Measurements from ENCODE around the gene PUM1. TPM values are rescaled to one million over a fixed set of nuclear protein-coding genes. Genes with fewer than 3 reads are reported as not detected.
"Not testable (repeated sequence)": the region's sequence is repeated elsewhere in the genome, so short reads cannot be mapped to it uniquely, and the experiment has no call there.

PUM1 gene
- polyA plus RNA-seq, 4 donors, result 16.5 to 76.5 (median 23.3) TPM

- DNase-seq (peak; percentile 4 to 36), FAIRE-seq (no peak)
- peak overlapping the region in 1 of 3 donors; percentile 94 for H3K27ac ChIP-seq (ENCODE audit: low read depth in 1 of 3, low read length in 2 of 3)
- H3K27me3 ChIP-seq (ENCODE audit: control insufficient read depth in 3 of 3, insufficient read depth in 3 of 3, low read length in 3 of 3), result no peaks in the 10 kb centered on the region
- peaks cover 0 to 29% (median 2%) of the 10 kb centered on the region in 3 donors for H3K4me1 ChIP-seq (ENCODE audit: control insufficient read depth in 3 of 3, insufficient read depth in 2 of 3, low read depth in 1 of 3, low read length in 2 of 3)
- WGBS, 3 donors, result 31 to 52% (median 33%) methylated on average over 4 of the region's 4 CpGs
- H3K9me3 ChIP-seq (ENCODE audit: control insufficient read depth in 2 of 2, insufficient read depth in 1 of 2, low read depth in 1 of 2, low read length in 1 of 2), result no peaks in the 10 kb centered on the region
- no peaks in the 10 kb centered on the region for H3K36me3 ChIP-seq (ENCODE audit: control insufficient read depth in 3 of 3, insufficient read depth in 2 of 3, low read depth in 1 of 3, low read length in 3 of 3)
- no peak overlapping the region for H3K4me3 ChIP-seq (ENCODE audit: low read depth in 1 of 3, low read length in 3 of 3)
Observed at GRCh38 chr1:31101147-31101502, 35.6 kb upstream of the PUM1 start.

- DNase-seq (peak; percentile 7 to 84), FAIRE-seq (no peak)
- peak overlapping the region in 1 of 3 donors; percentile 94 for H3K27ac ChIP-seq (ENCODE audit: low read depth in 1 of 3, low read length in 2 of 3)
- peaks cover 0 to 33% (median 2%) of the 10 kb centered on the region in 3 donors for H3K4me1 ChIP-seq (ENCODE audit: control insufficient read depth in 3 of 3, insufficient read depth in 2 of 3, low read depth in 1 of 3, low read length in 2 of 3)
- no peak overlapping the region for H3K4me3 ChIP-seq (ENCODE audit: low read depth in 1 of 3, low read length in 3 of 3)
- no peaks in the 10 kb centered on the region for H3K36me3 ChIP-seq (ENCODE audit: control insufficient read depth in 3 of 3, insufficient read depth in 2 of 3, low read depth in 1 of 3, low read length in 3 of 3)
- H3K9me3 ChIP-seq (ENCODE audit: control insufficient read depth in 2 of 2, insufficient read depth in 1 of 2, low read depth in 1 of 2, low read length in 1 of 2), result no peaks in the 10 kb centered on the region
- WGBS, 3 donors, result 54 to 80% (median 72%) methylated on average over 6 of the region's 6 CpGs
- H3K27me3 ChIP-seq (ENCODE audit: control insufficient read depth in 3 of 3, insufficient read depth in 3 of 3, low read length in 3 of 3), result no peaks in the 10 kb centered on the region
Observed at GRCh38 chr1:31099293-31100032, 33.9 kb upstream of the PUM1 start.

- no peak overlapping the region for H3K27ac ChIP-seq (ENCODE audit: low read depth in 1 of 3, low read length in 2 of 3)
- WGBS, 3 donors, result 79 to 90% (median 88%) methylated on average over 6 of the region's 6 CpGs
- H3K27me3 ChIP-seq (ENCODE audit: control insufficient read depth in 3 of 3, insufficient read depth in 3 of 3, low read length in 3 of 3), result no peaks in the 10 kb centered on the region
- H3K9me3 ChIP-seq (ENCODE audit: control insufficient read depth in 2 of 2, insufficient read depth in 1 of 2, low read depth in 1 of 2, low read length in 1 of 2), result no peaks in the 10 kb centered on the region
- no peak for FAIRE-seq
- H3K4me3 ChIP-seq (ENCODE audit: low read depth in 1 of 3, low read length in 3 of 3), result no peak overlapping the region
- H3K36me3 ChIP-seq (ENCODE audit: control insufficient read depth in 3 of 3, insufficient read depth in 2 of 3, low read depth in 1 of 3, low read length in 3 of 3), result no peaks in the 10 kb centered on the region
- H3K4me1 ChIP-seq (ENCODE audit: control insufficient read depth in 3 of 3, insufficient read depth in 2 of 3, low read depth in 1 of 3, low read length in 2 of 3), result peaks cover 0 to 23% (median 0%) of the 10 kb centered on the region in 3 donors
- DNase-seq, result no peak
Observed at GRCh38 chr1:31095985-31096384, 30.5 kb upstream of the PUM1 start.

- no peaks in the 10 kb centered on the region for H3K9me3 ChIP-seq (ENCODE audit: control insufficient read depth in 2 of 2, insufficient read depth in 1 of 2, low read depth in 1 of 2, low read length in 1 of 2)
- no peak for DNase-seq
- 85 to 92% (median 88%) methylated on average over 12 of the region's 12 CpGs for WGBS, 3 donors
- no peaks in the 10 kb centered on the region for H3K27me3 ChIP-seq (ENCODE audit: control insufficient read depth in 3 of 3, insufficient read depth in 3 of 3, low read length in 3 of 3)
- H3K4me3 ChIP-seq (ENCODE audit: low read depth in 1 of 3, low read length in 3 of 3), result no peak overlapping the region
- H3K36me3 ChIP-seq (ENCODE audit: control insufficient read depth in 3 of 3, insufficient read depth in 2 of 3, low read depth in 1 of 3, low read length in 3 of 3), result no peaks in the 10 kb centered on the region
- peaks cover 0 to 18% (median 0%) of the 10 kb centered on the region in 3 donors for H3K4me1 ChIP-seq (ENCODE audit: control insufficient read depth in 3 of 3, insufficient read depth in 2 of 3, low read depth in 1 of 3, low read length in 2 of 3)
- no peak for FAIRE-seq
- H3K27ac ChIP-seq (ENCODE audit: low read depth in 1 of 3, low read length in 2 of 3), result no peak overlapping the region
Observed at GRCh38 chr1:31095298-31095981, 29.9 kb upstream of the PUM1 start.

- not testable (repeated sequence) for H3K27me3 ChIP-seq (ENCODE audit: control insufficient read depth in 3 of 3, insufficient read depth in 3 of 3, low read length in 3 of 3); FAIRE-seq; DNase-seq; H3K9me3 ChIP-seq (ENCODE audit: control insufficient read depth in 2 of 2, insufficient read depth in 1 of 2, low read depth in 1 of 2, low read length in 1 of 2); H3K27ac ChIP-seq (ENCODE audit: low read depth in 1 of 3, low read length in 2 of 3); H3K4me3 ChIP-seq (ENCODE audit: low read depth in 1 of 3, low read length in 3 of 3); H3K36me3 ChIP-seq (ENCODE audit: control insufficient read depth in 3 of 3, insufficient read depth in 2 of 3, low read depth in 1 of 3, low read length in 3 of 3); H3K4me1 ChIP-seq (ENCODE audit: control insufficient read depth in 3 of 3, insufficient read depth in 2 of 3, low read depth in 1 of 3, low read length in 2 of 3)
- WGBS, 3 donors, result 85 to 91% (median 85%) methylated on average over 3 of the region's 3 CpGs
Observed at GRCh38 chr1:31088081-31088480, 22.6 kb upstream of the PUM1 start.

GRCh38 chr1:31084782-31085569, 19.5 kb upstream of the PUM1 start:
- Histone ChIP-seq H3K9me3 (ENCODE audit: control insufficient read depth in 2 of 2, insufficient read depth in 1 of 2, low read depth in 1 of 2, low read length in 1 of 2) (no peaks in the 10 kb centered on the region), H3K27me3 (ENCODE audit: control insufficient read depth in 3 of 3, insufficient read depth in 3 of 3, low read length in 3 of 3) (no peaks in the 10 kb centered on the region), H3K36me3 (ENCODE audit: control insufficient read depth in 3 of 3, insufficient read depth in 2 of 3, low read depth in 1 of 3, low read length in 3 of 3) (no peaks in the 10 kb centered on the region), H3K4me1 (ENCODE audit: control insufficient read depth in 3 of 3, insufficient read depth in 2 of 3, low read depth in 1 of 3, low read length in 2 of 3) (no peaks in the 10 kb centered on the region), H3K4me3 (ENCODE audit: low read depth in 1 of 3, low read length in 3 of 3) (no peak overlapping the region), H3K27ac (ENCODE audit: low read depth in 1 of 3, low read length in 2 of 3) (no peak overlapping the region)
- FAIRE-seq (no peak), DNase-seq (no peak)
- WGBS, 3 donors, result 80 to 85% (median 84%) methylated on average over 15 to 16 of the region's 16 CpGs

- H3K27ac ChIP-seq (ENCODE audit: low read depth in 1 of 3, low read length in 2 of 3), result no peak overlapping the region
- no peaks in the 10 kb centered on the region for H3K36me3 ChIP-seq (ENCODE audit: control insufficient read depth in 3 of 3, insufficient read depth in 2 of 3, low read depth in 1 of 3, low read length in 3 of 3)
- no peak overlapping the region for H3K4me3 ChIP-seq (ENCODE audit: low read depth in 1 of 3, low read length in 3 of 3)
- no peak for DNase-seq
- H3K27me3 ChIP-seq (ENCODE audit: control insufficient read depth in 3 of 3, insufficient read depth in 3 of 3, low read length in 3 of 3), result no peaks in the 10 kb centered on the region
- WGBS, 3 donors, result 82 to 90% (median 87%) methylated on average over 3 of the region's 3 CpGs
- no peak for FAIRE-seq
- H3K4me1 ChIP-seq (ENCODE audit: control insufficient read depth in 3 of 3, insufficient read depth in 2 of 3, low read depth in 1 of 3, low read length in 2 of 3), result no peaks in the 10 kb centered on the region
- H3K9me3 ChIP-seq (ENCODE audit: control insufficient read depth in 2 of 2, insufficient read depth in 1 of 2, low read depth in 1 of 2, low read length in 1 of 2), result no peaks in the 10 kb centered on the region
Observed at GRCh38 chr1:31082385-31082784, 16.9 kb upstream of the PUM1 start.

- DNase-seq, result peak; percentile 62 to 67
Observed at GRCh38 chr1:31073044-31073443, 7.5 kb upstream of the PUM1 start.

More at GRCh38 chr1:31073044-31073443, 7.5 kb upstream of the PUM1 start:
- Histone ChIP-seq H3K27ac (ENCODE audit: low read depth in 1 of 3, low read length in 2 of 3) (peak overlapping the region in 1 of 3 donors; percentile 13), H3K4me1 (ENCODE audit: control insufficient read depth in 3 of 3, insufficient read depth in 2 of 3, low read depth in 1 of 3, low read length in 2 of 3) (peaks cover 0 to 8% (median 0%) of the 10 kb centered on the region in 3 donors), H3K9me3 (ENCODE audit: control insufficient read depth in 2 of 2, insufficient read depth in 1 of 2, low read depth in 1 of 2, low read length in 1 of 2) (no peaks in the 10 kb centered on the region), H3K27me3 (ENCODE audit: control insufficient read depth in 3 of 3, insufficient read depth in 3 of 3, low read length in 3 of 3) (no peaks in the 10 kb centered on the region), H3K36me3 (ENCODE audit: control insufficient read depth in 3 of 3, insufficient read depth in 2 of 3, low read depth in 1 of 3, low read length in 3 of 3) (no peaks in the 10 kb centered on the region), H3K4me3 (ENCODE audit: low read depth in 1 of 3, low read length in 3 of 3) (no peak overlapping the region)
- WGBS, 3 donors, result 36 to 77% (median 60%) methylated on average over 2 of the region's 2 CpGs
- no peak for FAIRE-seq
